Fibroblast of gingiva (primary cell): Measurements from ENCODE around the gene PPP1R37.

Experiments used
- DNase-seq: peaks from one replicate; pipeline ENCODE4 v3.0.0-alpha.2; 2011; ENCODE audit warnings: low read depth

Gene PPP1R37

GRCh38 chr19:45137179-45137761 lies 44.3 kb downstream of the PPP1R37 start:
- DNase-seq, result no peak

DNA sequence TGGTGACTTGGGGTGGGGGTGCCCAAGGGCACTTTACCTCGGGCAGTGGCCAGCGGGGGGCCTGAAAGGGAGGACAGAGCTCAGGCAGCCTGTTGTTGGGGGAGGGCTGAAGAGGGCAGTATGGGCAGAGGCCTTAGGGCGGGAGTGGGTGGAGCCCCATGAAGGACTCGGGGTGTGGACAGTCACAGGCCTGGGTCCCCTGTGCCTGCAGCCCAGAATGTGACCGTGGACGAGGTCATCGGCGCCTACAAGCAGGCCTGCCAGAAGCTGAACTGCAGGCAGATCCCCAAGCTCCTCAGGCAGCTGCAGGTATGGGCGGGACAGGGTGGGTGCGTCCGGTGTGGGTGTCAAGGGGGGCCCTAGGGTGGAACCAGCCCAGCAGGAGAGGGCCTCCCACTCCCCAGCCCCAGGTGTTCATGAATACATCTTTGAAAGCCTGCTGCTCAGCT lies 45.3 kb downstream of the PPP1R37 start:
- DNase-seq, result no peak

GRCh38 chr19:45139286-45140143 lies 46.5 kb downstream of the PPP1R37 start:
- no peak for DNase-seq

DNA sequence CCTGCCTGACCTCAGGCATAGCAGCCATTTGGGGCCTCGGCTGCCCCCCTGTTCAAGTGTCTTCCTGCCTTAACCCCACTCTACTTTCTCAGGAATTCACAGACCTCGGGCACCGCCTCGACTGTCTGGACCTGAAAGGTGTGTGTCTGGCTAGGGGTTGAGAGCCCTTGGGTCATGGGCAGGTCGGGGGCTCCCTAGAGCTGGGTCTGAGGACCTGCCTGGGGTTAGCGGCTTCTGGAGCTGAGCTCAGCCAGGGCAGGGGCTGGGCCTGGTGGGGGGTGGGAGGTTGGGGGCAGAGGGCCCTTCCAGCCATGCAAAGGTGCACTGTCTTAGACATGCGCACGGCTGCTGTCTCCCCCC lies 47.1 kb downstream of the PPP1R37 start:
- DNase-seq, result no peak

GRCh38 chr19:45140533-45140932 lies 47.6 kb downstream of the PPP1R37 start:
- no peak for DNase-seq

DNA sequence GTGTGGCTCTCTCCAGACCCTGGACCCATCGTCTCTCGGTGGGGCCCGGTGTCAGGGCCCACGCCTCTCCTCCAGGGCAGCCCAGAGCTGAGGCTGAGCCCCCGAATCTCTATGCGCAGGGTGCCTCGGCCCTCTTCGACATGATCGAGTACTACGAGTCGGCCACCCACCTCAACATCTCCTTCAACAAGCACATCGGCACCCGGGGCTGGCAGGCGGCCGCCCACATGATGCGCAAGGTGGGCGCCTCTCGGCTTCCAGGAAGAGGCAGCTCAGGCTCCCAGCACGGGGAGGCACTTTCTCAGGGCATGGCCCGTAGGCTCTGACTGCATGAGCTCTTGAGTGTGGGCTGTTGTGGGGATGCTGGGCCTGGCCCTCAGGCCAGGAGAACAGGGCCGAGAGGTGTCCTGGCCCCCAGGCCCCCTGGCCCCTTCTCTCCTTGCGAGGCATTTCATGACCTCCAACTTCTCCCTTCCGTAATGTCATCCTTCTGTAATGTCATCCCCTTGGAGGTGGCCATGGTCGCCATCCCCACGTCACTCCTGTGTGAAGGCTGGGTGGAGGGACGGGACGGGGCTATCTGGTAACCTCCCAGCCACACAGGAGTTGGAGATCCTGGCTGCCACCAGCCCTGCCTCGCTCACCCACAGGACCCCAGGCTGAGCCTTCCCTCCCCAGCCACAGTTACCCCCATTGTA lies 48.4 kb downstream of the PPP1R37 start:
- DNase-seq, result no peak

GRCh38 chr19:45142016-45142725 lies 49.2 kb downstream of the PPP1R37 start:
- no peak for DNase-seq

- DNase-seq, result no peak
Measured at GRCh38 chr19:45142726-45143110, 49.7 kb downstream of the PPP1R37 start.

DNA sequence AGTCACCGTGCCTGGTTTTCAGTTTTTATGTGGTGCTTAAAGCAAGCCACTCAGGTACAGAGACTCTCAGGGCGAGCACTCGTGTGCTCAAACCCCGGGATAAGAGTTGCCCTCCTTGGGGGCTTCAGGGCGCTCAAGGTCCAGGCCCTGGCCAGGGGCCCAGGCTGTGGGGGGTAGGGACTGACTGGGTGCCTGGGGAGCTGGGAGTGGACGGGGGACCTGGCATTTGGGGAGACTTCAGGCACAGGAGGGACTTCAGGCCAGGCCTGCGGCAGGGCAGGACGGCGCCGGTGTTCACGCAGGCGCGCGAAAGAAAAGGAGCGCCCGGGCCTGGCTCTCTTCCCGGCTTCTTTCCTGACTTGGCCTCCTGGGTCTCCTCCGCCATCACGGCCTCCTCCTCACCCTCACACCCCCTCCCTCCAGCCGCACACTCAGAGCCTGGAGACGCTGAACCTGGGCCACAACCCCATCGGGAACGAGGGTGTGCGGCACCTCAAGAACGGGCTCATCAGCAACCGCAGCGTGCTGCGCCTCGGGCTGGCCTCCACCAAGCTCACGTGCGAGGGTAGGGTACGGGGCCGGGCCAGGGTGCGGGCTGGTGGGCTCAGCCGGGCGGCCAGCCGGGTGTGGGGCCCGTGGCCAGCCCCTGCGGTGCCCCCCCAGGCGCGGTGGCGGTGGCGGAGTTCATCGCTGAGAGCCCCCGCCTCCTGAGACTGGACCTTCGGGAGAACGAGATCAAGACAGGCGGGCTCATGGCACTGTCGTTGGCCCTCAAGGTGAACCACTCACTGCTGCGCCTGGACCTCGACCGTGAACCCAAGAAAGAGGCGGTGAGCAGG lies 51.7 kb downstream of the PPP1R37 start:
- DNase-seq, result no peak

GRCh38 chr19:45145270-45146189 lies 52.6 kb downstream of the PPP1R37 start:
- DNase-seq, result no peak

GRCh38 chr19:45146251-45146650 lies 53.3 kb downstream of the PPP1R37 start:
- no peak for DNase-seq

GRCh38 chr19:45146741-45147205 lies 53.8 kb downstream of the PPP1R37 start:
- no peak for DNase-seq

GRCh38 chr19:45147835-45148676 lies 55.1 kb downstream of the PPP1R37 start:
- DNase-seq, result no peak

DNA sequence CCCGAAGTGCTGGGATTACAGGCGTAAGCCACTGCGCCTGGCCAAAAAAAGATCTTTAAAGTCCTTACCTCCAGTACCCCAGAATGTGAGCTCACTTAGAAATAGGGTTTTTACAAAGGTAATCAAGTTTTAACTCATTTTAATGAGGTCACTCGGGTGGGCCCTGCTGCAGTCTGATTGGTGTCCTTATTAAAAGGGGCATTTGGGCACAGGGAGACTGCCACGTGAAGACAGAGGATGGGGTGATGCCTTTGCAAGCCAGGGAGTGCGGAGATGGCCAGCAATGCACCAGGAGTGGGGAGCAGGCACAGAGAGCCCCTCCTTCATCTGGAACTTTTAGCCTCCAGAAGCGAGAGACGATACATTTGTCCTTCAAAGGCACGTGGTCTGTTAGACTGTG lies 56.1 kb downstream of the PPP1R37 start:
- no peak for DNase-seq

GRCh38 chr19:45150180-45150579 lies 57.2 kb downstream of the PPP1R37 start:
- no peak for DNase-seq

DNA sequence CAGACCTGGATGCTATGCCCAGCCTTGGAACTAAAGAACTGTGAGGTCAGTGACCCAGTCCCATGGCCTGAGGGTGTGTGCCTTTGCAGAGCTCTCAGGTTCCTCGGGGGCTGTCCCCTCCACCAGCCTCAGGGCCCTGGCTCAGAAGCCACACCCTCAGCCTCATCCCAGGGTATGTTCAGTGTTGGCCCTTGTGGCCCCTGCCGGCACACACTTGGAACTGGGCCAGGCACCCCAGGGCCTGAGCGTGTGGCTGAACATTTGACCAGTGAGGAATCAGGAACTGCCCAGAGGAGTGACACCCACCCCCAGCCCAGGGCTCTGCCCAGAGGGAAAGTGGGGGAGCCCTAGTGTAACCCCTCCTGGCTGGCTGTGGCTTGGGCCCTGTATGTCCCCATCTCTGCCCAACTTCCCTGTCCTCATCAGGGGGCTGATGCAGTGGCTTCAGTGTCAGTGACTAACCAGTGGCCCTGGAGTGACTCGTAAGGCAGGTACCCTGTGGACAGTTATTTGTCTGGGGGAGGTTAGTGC lies 57.8 kb downstream of the PPP1R37 start:
- no peak for DNase-seq

DNA sequence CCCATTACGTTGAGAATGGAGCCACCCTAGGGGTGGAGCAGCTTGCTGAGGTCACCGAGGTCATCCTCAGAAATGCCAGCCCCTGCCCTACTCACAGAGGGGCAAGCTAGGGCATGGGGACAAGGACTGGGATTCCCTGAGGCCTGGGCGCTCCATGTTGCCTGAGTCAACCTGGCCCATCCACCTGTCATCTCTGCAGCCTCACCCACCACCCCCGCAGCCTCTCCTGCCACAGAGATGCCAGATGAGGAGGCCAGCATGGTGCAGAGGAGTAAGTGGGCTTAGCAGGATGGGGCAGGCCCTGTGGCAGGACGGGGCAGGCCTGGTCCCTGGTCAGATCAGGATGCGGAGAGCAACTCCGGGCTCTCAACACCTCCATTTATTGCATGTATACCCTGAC lies 58.3 kb downstream of the PPP1R37 start:
- no peak for DNase-seq

- no peak for DNase-seq
Measured at GRCh38 chr19:45151821-45152503, 59.0 kb downstream of the PPP1R37 start.
